GM12892 (cell line): ENCODE data around the gene HES4.

Source experiments
- POLR2AphosphoS5 ChIP-seq: IDR thresholded peaks from 2 replicates; pipeline ENCODE4 v1.6.1; 2011; ENCODE audit warnings: low read depth, low read length, control low read depth
- TAF1 ChIP-seq: IDR thresholded peaks from 2 replicates; pipeline ENCODE4 v1.6.1; 2011; ENCODE audit warnings: low read depth, mild to moderate bottlenecking, control low read depth, low read length, borderline replicate concordance

DNA sequence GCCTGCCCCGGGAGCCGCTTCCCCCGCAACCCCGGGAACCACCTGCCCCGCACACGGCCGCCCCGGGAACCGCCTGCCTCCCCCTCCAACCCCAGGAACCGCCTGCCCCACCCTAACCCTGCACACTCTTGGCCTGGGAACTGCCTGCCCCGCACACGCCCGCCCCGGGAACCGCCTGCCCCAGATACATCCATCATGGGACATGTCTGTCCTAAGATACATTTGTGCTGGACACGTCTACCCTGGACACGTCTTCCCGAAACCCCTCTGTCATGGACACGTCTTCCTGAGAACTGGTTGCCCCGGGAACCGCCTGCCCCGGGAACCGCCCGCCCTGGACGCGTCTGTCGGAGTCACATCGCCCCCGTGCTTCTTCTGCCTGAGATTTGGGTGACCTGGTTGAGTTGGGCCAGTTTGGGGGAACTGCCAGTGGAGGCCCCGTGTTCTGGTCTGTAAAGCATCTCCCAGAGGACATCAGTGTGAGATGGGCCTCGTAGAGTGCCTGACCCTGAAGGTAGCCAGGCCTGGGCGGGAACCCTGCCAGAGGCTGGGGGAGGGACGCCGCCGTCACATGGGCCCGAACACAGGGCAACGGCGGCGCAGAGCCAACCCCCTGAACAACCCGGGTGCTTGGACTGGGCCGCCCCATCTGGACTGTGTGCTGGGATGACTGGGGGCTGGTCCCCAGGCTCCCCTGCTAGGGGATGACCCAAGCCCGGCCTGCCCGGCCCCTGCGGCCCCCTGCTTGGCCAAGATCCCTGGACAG is 21.6 kb downstream of the HES4 start:
- TF ChIP-seq POLR2AphosphoS5 (no peak), TAF1 (no peak)
